ENCODE measurements around the gene PLCG2.

DNA sequence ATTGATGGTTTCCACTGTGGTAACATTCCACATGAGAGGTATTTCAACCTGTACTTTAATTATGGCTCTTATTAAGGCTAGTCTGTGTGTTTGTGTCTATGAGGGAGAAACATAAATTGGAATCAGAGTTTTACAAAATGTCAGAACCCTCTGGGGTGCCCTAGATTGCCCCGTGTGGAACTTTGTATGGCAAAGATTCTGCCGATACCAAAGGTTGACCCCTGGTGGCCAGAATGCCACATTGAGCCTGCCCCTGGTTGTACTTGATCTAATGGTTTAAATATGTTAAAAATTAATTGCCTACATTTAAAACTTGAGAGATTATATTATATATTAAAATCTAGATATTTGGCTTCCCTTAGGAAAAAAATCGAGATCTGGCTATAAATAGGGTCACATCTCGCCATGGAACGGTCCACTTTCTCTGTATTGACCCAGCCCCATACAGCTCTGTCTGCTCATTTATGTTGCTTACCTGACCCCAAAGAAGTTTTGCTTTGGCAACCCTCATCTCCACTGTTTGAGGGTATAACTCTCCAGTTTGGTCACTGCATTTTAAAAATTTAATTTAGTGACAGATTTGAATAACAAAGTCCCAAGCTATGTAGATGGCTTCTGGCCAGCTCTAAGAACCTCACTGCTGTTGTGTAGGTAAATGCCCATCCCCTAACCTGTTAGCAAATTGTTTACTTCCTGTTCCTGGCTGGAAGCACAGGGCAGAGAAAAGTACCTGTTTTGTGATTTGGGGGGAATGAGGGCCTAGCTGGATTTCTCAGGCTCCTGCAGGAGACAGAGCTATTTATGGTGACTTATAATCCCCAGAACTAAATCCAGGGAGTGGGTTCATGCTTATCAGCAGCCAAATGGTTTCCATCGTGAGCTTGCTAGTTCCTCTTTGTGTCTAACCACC lies 95.0 kb downstream of the PLCG2 start:
- no peak for TF ChIP-seq POLR2A (IDR thresholded peaks at IDR 0.05)
- TF ChIP-seq, protein P1, sequence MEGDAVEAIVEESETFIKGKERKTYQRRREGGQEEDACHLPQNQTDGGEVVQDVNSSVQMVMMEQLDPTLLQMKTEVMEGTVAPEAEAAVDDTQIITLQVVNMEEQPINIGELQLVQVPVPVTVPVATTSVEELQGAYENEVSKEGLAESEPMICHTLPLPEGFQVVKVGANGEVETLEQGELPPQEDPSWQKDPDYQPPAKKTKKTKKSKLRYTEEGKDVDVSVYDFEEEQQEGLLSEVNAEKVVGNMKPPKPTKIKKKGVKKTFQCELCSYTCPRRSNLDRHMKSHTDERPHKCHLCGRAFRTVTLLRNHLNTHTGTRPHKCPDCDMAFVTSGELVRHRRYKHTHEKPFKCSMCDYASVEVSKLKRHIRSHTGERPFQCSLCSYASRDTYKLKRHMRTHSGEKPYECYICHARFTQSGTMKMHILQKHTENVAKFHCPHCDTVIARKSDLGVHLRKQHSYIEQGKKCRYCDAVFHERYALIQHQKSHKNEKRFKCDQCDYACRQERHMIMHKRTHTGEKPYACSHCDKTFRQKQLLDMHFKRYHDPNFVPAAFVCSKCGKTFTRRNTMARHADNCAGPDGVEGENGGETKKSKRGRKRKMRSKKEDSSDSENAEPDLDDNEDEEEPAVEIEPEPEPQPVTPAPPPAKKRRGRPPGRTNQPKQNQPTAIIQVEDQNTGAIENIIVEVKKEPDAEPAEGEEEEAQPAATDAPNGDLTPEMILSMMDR (IDR thresholded peaks at IDR 0.05): peak; percentile 53 to 82 (median 78)
